Right lobe of liver (tissue), 4 donors: ENCODE data around the gene ARID5B.

Experiments
- POLR2A ChIP-seq: fragments of 450-650 bp; IDR thresholded peaks from one replicate; pipeline ENCODE4 v1.6.1; 2017; ENCODE audit warnings: antibody characterized with exemption, mild to moderate bottlenecking
- TF ChIP-seq, protein P1 (sequence below), 4 donors: fragments of 200-600 bp in 3 of 4; fragments of 450-650 bp in 1 of 4; IDR thresholded peaks; one replicate each; pipeline versions ENCODE4 v1.5.1 to v1.8.0; 2016 to 2022; ENCODE audit warnings: antibody characterized with exemption in 4 of 4, mild to moderate bottlenecking in 2 of 4
- donor health status: DM: no; HTN: no; CAD: no.
- donor health status: DM: no; HTN: no; CAD: no.
- donor health status: DM: no; HTN: yes; CAD: no.

DNA sequence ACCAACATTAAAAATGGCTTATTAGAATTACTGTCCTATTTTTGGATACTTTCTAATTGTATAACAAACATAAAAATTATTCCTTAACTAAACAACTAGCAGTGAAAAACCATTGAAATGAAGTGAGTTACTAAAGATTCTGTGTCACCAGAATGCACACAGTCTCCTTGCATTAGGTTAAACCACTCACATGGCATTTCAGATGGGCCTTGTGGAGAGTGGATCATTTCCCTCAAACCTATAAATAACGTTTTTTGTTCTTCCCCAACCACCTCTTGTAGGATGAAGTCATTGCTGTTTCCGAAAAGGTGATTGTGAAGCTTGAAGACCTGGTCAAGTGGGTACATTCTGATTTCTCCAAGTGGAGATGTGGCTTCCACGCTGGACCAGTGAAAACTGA is 38.4 kb downstream of the ARID5B start:
- TF ChIP-seq, protein P1, sequence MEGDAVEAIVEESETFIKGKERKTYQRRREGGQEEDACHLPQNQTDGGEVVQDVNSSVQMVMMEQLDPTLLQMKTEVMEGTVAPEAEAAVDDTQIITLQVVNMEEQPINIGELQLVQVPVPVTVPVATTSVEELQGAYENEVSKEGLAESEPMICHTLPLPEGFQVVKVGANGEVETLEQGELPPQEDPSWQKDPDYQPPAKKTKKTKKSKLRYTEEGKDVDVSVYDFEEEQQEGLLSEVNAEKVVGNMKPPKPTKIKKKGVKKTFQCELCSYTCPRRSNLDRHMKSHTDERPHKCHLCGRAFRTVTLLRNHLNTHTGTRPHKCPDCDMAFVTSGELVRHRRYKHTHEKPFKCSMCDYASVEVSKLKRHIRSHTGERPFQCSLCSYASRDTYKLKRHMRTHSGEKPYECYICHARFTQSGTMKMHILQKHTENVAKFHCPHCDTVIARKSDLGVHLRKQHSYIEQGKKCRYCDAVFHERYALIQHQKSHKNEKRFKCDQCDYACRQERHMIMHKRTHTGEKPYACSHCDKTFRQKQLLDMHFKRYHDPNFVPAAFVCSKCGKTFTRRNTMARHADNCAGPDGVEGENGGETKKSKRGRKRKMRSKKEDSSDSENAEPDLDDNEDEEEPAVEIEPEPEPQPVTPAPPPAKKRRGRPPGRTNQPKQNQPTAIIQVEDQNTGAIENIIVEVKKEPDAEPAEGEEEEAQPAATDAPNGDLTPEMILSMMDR (IDR thresholded peaks at IDR 0.05), result no peak
- no peak for TF ChIP-seq POLR2A
